Midbrain (tissue), 1 donor: ENCODE results near the gene VPS51.

Source experiments
- DNase-seq: peaks from one replicate; lab custom pipeline; 2025; lab: John Stamatoyannopoulos, UW

Gene VPS51

GRCh38 chr11:65119670-65119995, 23.6 kb downstream of the VPS51 start:
- no peak for DNase-seq

GRCh38 chr11:65120831-65121230, 24.8 kb downstream of the VPS51 start:
- DNase-seq = no peak

GRCh38 chr11:65121447-65121864, 25.4 kb downstream of the VPS51 start:
- DNase-seq = no peak

GRCh38 chr11:65121865-65122696, 26.1 kb downstream of the VPS51 start, which contains the start of the genes FAU and MRPL49:
Gene FAU, minus strand, starts transcription at chr11:65122134. Its CDS starts 321 bp downstream, at chr11:65121813.
Gene MRPL49, plus strand, starts transcription at chr11:65122321. Its CDS starts 26 bp downstream, at chr11:65122347.
- peak; percentile 95 for DNase-seq

- DNase-seq = no peak
Observed at GRCh38 chr11:65124480-65125196, 28.6 kb downstream of the VPS51 start.

- DNase-seq = no peak
Observed at GRCh38 chr11:65125197-65126056, 29.4 kb downstream of the VPS51 start.

GRCh38 chr11:65126624-65127274, 30.7 kb downstream of the VPS51 start:
- no peak for DNase-seq

- no peak for DNase-seq
Observed at GRCh38 chr11:65127473-65128181, 31.6 kb downstream of the VPS51 start.

GRCh38 chr11:65128182-65129145, 32.5 kb downstream of the VPS51 start:
- DNase-seq = no peak

GRCh38 chr11:65129649-65130441, 33.8 kb downstream of the VPS51 start:
- DNase-seq = no peak

- no peak for DNase-seq
Observed at GRCh38 chr11:65130631-65131416, 34.8 kb downstream of the VPS51 start.

GRCh38 chr11:65131417-65131776, 35.4 kb downstream of the VPS51 start:
- DNase-seq = no peak

- no peak for DNase-seq
Observed at GRCh38 chr11:65131895-65132237, 35.9 kb downstream of the VPS51 start.

- DNase-seq = no peak
Observed at GRCh38 chr11:65132238-65132987, 36.4 kb downstream of the VPS51 start.

GRCh38 chr11:65132988-65133700, 37.1 kb downstream of the VPS51 start:
- no peak for DNase-seq

GRCh38 chr11:65133724-65134123, 37.7 kb downstream of the VPS51 start:
- DNase-seq = no peak
